K562 (cell line): ENCODE results near the gene MANEAL. TPM values are rescaled to one million over a fixed set of nuclear protein-coding genes. Genes with fewer than 3 reads are reported as not detected.
A peak's percentile ranks its signal among the peaks of the same experiment; 100 is the strongest.

Source experiments
- BCL6 ChIP-seq: fragments of 250-450 bp; sonication (Bioruptor Pico); IDR thresholded peaks from 2 replicates; pipeline ENCODE4 v1.4.0; 2020
- CBX1 ChIP-seq: sonication (generic); IDR thresholded peaks from 2 replicates; pipeline ENCODE4 v1.6.1; 2016; ENCODE audit warnings: antibody characterized with exemption, low read depth, mild to moderate bottlenecking
- CBX3 ChIP-seq, 2 experiments: IDR thresholded peaks; 1 replicate in 1 of 2; 2 replicates in 1 of 2; pipeline ENCODE4 v1.6.1; 2012; ENCODE audit warnings: inconsistent platforms in 2 of 2, low read length in 2 of 2, borderline replicate concordance in 1 of 2, control low read depth in 1 of 2
- CCAR2 ChIP-seq: fragments of 200-400 bp; formaldehyde crosslinking; IDR thresholded peaks from 2 replicates; pipeline ENCODE4 v1.6.1; 2017; ENCODE audit warnings: mild to moderate bottlenecking, low read depth, low read length
- CREBBP ChIP-seq: IDR thresholded peaks from one replicate; pipeline ENCODE4 v1.6.1; 2012; ENCODE audit warnings: low read depth, mild to moderate bottlenecking, control low read depth, inconsistent platforms, low read length
- ESRRA ChIP-seq: fragments of 450-650 bp; IDR thresholded peaks from 2 replicates; pipeline ENCODE4 v1.6.1; 2014; ENCODE audit warnings: low read depth, mild to moderate bottlenecking, moderate library complexity, borderline replicate concordance
- ETV1 ChIP-seq: fragments of 450-650 bp; conservative IDR thresholded peaks from 2 replicates; pipeline ENCODE4 v1.6.1; 2016; ENCODE audit warnings: missing genetic modification characterization, control low read depth, low read depth, missing compliant biosample characterization
- ETV6 ChIP-seq, 3 experiments: fragments of 150-350 bp in 1 of 3; sonication (generic) in 1 of 3; formaldehyde crosslinking in 1 of 3; IDR thresholded peaks; 2 replicates each; pipeline versions ENCODE4 v1.6.1 to v1.8.0; 2014 to 2022; ENCODE audit warnings: borderline replicate concordance in 2 of 3, low read depth in 2 of 3, antibody characterized with exemption in 1 of 3, low read length in 1 of 3, mild to moderate bottlenecking in 1 of 3, missing genetic modification reagents in 1 of 3
- FOXA3 ChIP-seq, 2 experiments: fragments of 450-650 bp in 1 of 2; sonication (generic) in 1 of 2; formaldehyde crosslinking; IDR thresholded peaks in 1 of 2; conservative IDR thresholded peaks in 1 of 2; 2 replicates each; pipeline versions ENCODE4 v1.4.0 to v1.8.0; 2020 to 2022; ENCODE audit warnings: mild to moderate bottlenecking in 2 of 2, missing genetic modification reagents in 1 of 2
- GABPB2 ChIP-seq: fragments of 250-450 bp; sonication (Bioruptor Pico); conservative IDR thresholded peaks from 2 replicates; pipeline ENCODE4 v1.5.1; 2021; ENCODE audit warnings: mild to moderate bottlenecking
- LEF1 ChIP-seq: fragments of 450-650 bp; IDR thresholded peaks from 2 replicates; pipeline ENCODE4 v1.6.1; 2016; ENCODE audit warnings: mild to moderate bottlenecking
- MAFK ChIP-seq: IDR thresholded peaks from 2 replicates; pipeline ENCODE4 v1.6.1; 2011; ENCODE audit warnings: low read length, improper control_type of control experiment
- MCM3 ChIP-seq: fragments of 450-650 bp; IDR thresholded peaks from 2 replicates; pipeline ENCODE4 v1.6.1; 2016
- MYNN ChIP-seq, 2 experiments: sonication (generic); formaldehyde crosslinking in 1 of 2; IDR thresholded peaks; 2 replicates each; pipeline versions ENCODE4 v1.5.0 to v1.6.1; 2016 to 2020; ENCODE audit warnings: antibody characterized with exemption in 1 of 2, missing genetic modification reagents in 1 of 2
- NCOA4 ChIP-seq: fragments of 450-650 bp; IDR thresholded peaks from 2 replicates; pipeline ENCODE4 v1.6.1; 2018; ENCODE audit warnings: mild to moderate bottlenecking; ENCODE audit not compliant: partially characterized antibody
- NKRF ChIP-seq: fragments of 450-650 bp; IDR thresholded peaks from 2 replicates; pipeline ENCODE4 v1.6.1; 2016; ENCODE audit warnings: borderline replicate concordance
- PKNOX1 ChIP-seq: fragments of 450-650 bp; IDR thresholded peaks from 2 replicates; pipeline ENCODE4 v1.6.1; 2016
- PTRF ChIP-seq: fragments of 450-650 bp; IDR thresholded peaks from 2 replicates; pipeline ENCODE4 v1.6.1; 2016; ENCODE audit warnings: mild to moderate bottlenecking, missing genetic modification characterization, missing compliant biosample characterization
- PTTG1 ChIP-seq: fragments of 450-650 bp; IDR thresholded peaks from 2 replicates; pipeline ENCODE4 v1.6.1; 2016; ENCODE audit warnings: low read depth, mild to moderate bottlenecking, missing genetic modification characterization, missing compliant biosample characterization
- SIX5 ChIP-seq, 2 experiments: IDR thresholded peaks; 2 replicates each; pipeline ENCODE4 v1.6.1; 2011; ENCODE audit warnings: low read length in 2 of 2, borderline replicate concordance in 1 of 2, low read depth in 1 of 2, mild to moderate bottlenecking in 1 of 2, moderate library complexity in 1 of 2; ENCODE audit not compliant: insufficient read depth in 1 of 2
- TAF15 ChIP-seq: fragments of 200-400 bp; formaldehyde crosslinking; IDR thresholded peaks from 2 replicates; pipeline ENCODE4 v1.6.1; 2017; ENCODE audit warnings: mild to moderate bottlenecking, low read depth, low read length, moderate library complexity
- XRCC4 ChIP-seq: IDR thresholded peaks from one replicate; pipeline ENCODE4 v1.6.1; 2011; ENCODE audit not compliant: insufficient read depth, insufficient read length; ENCODE audit errors: extremely low read depth
- ZNF217 ChIP-seq: sonication (generic); formaldehyde crosslinking; IDR thresholded peaks from 2 replicates; pipeline ENCODE4 v1.8.0; 2022; ENCODE audit warnings: mild to moderate bottlenecking, missing genetic modification reagents
- ZNF263 ChIP-seq: sonication (generic); formaldehyde crosslinking; IDR thresholded peaks from 2 replicates; pipeline ENCODE4 v1.8.0; 2022; ENCODE audit warnings: mild to moderate bottlenecking, missing genetic modification reagents, borderline replicate concordance
- ZNF511 ChIP-seq: sonication (generic); formaldehyde crosslinking; IDR thresholded peaks from 2 replicates; pipeline ENCODE4 v1.8.0; 2022; ENCODE audit warnings: mild to moderate bottlenecking, missing genetic modification reagents
- ZNF551 ChIP-seq: fragments of 250-450 bp; sonication (Bioruptor Pico); IDR thresholded peaks from 2 replicates; pipeline ENCODE4 v1.5.0; 2021; ENCODE audit warnings: mild to moderate bottlenecking, moderate library complexity
- ZNF696 ChIP-seq: fragments of 250-450 bp; sonication (Bioruptor Pico); conservative IDR thresholded peaks from 2 replicates; pipeline ENCODE4 v1.4.0; 2020; ENCODE audit warnings: mild to moderate bottlenecking, moderate library complexity
- polyA plus RNA-seq, 8 experiments: library from polyadenylated mRNA; depleted of rRNA in 4 of 8; stranded (reverse) in 5 of 8; unstranded in 3 of 8; fragments of >200 nt; fragmentation: Nextera tagmentation in 2 of 8; fragmentation: Illumina TruSeq in 1 of 8; extraction: Ambion mirVana in 2 of 8; extraction: Trizol in 1 of 8; gene quantifications; 2 replicates each; pipeline versions ENCODE4 v1.2.1 to v1.2.3, GENCODE V29; 2011 to 2014; ENCODE audit warnings: inconsistent platforms in 1 of 8, missing spikeins in 1 of 8
- total RNA-seq, 7 experiments: library from RNA; depleted of rRNA in 6 of 7; stranded (reverse); fragments of >200 nt in 6 of 7; fragmentation: Illumina TruSeq in 2 of 7; extraction: Trizol in 2 of 7; gene quantifications; 2 replicates each; pipeline versions ENCODE4 v1.2.1 to v1.2.3, GENCODE V29; 2011 to 2021; ENCODE audit warnings: low replicate concordance in 1 of 7

MANEAL gene
- total and polyA plus RNA-seq, 9 of the 15 experiments (the other 6 are each of a cell fraction or from before 2014, with no cell fraction given): 0.37 to 3.2 (median 1.2) TPM

DNA sequence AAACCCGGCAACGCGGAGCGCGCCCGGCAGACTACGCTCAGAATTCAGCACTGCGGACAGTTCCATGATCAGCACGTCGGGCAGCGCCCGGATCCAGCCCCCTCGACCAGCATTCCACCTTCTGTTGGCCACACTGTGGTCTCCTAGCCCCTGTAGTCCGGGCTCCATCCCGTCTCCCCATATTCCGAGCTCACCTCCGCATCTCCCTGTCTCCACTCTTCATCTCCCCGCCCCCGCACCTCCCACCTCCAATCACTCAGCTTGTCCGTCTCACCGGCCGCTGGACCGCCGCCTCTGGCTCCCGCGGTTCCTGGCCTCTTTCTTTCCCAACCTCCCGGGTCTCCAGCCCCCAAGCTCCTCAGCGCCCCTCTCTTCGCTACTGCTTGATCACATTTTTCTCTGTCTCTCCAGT lies 29.2 kb upstream of the MANEAL start (continued):
- TF ChIP-seq CCAR2: no peak
- TF ChIP-seq CBX3 (IDR thresholded peaks at IDR 0.05; ENCODE audit: borderline replicate concordance in 1 of 2, low read length in 2 of 2): peak; percentile 76 to 84; a peak in 2 of 3 replicates
- no peak for TF ChIP-seq NCOA4
- no peak for TF ChIP-seq TAF15
- TF ChIP-seq LEF1: no peak
- TF ChIP-seq ZNF263: peak; percentile 93
- no peak for TF ChIP-seq MAFK
- peak; percentile 94 for TF ChIP-seq ZNF217
- peak in 1 of 2 experiments; percentile 94; a peak in 2 of 4 replicates for TF ChIP-seq FOXA3 (CRISPR knock-in tag; conservative IDR thresholded peaks at IDR 0.05 in 1 of 2, IDR thresholded peaks at IDR 0.05 in 1 of 2)
- TF ChIP-seq MYNN (IDR thresholded peaks at IDR 0.05): no peak
- peak; percentile 95 for TF ChIP-seq MYNN (CRISPR knock-in tag; IDR thresholded peaks at IDR 0.05)
- TF ChIP-seq PTTG1: no peak
- no peak for TF ChIP-seq GABPB2 (CRISPR knock-in tag)
- TF ChIP-seq PTRF: no peak
- no peak for TF ChIP-seq ESRRA
- no peak for TF ChIP-seq SIX5 (IDR thresholded peaks at IDR 0.05; ENCODE audit: borderline replicate concordance in 1 of 2, insufficient read depth in 1 of 2, low read depth in 1 of 2, low read length in 2 of 2)
- no peak for TF ChIP-seq ZNF551
- no peak for TF ChIP-seq ETV6 (IDR thresholded peaks at IDR 0.05; ENCODE audit: borderline replicate concordance in 1 of 2, low read depth in 2 of 2, low read length in 1 of 2)
- TF ChIP-seq ETV6 (CRISPR knock-in tag; IDR thresholded peaks at IDR 0.05; ENCODE audit: borderline replicate concordance): peak; percentile 98
- peak; percentile 59; the same call in 1 of the 2 replicates for TF ChIP-seq ETV1
- peak; percentile 100 for TF ChIP-seq ZNF511 (CRISPR knock-in tag)
- peak; percentile 85 for TF ChIP-seq NKRF
- TF ChIP-seq CBX1: no peak
- TF ChIP-seq ZNF696 (CRISPR knock-in tag): no peak
- TF ChIP-seq PKNOX1: no peak
- TF ChIP-seq BCL6 (CRISPR knock-in tag): 0 out of 2 replicates have a peak, but pooled peaks have one; percentile 10
- TF ChIP-seq CREBBP: no peak
- TF ChIP-seq MCM3: no peak
- TF ChIP-seq XRCC4: no peak
